ENCODE data around the gene B3GNT8. TPM values are rescaled to one million over a fixed set of nuclear protein-coding genes. Genes with fewer than 3 reads are reported as not detected.

Gene B3GNT8
- total and polyA plus RNA-seq, 2 of the 8 experiments (the other 6 are each of a cell fraction or from before 2014, with no cell fraction given), result 0.67 to 0.86 TPM

- no peak overlapping the region for H2BK15ac ChIP-seq (ENCODE audit: low read length)
- no peak for FAIRE-seq
Measured at GRCh38 chr19:41422456-41422855, 4.7 kb downstream of the B3GNT8 start.

More at GRCh38 chr19:41422456-41422855, 4.7 kb downstream of the B3GNT8 start:
- Histone ChIP-seq H3K9me3 (ENCODE audit: insufficient read depth in 2 of 2, low read depth in 1 of 2, low read length in 1 of 2) (no peaks in the 10 kb centered on the region), H3K14ac (ENCODE audit: insufficient read length) (no peak overlapping the region), H3K56ac (replicated peaks; ENCODE audit: insufficient read length, low read depth, low read length) (no peak overlapping the region), H3K4me1 (replicated peaks in 1 of 4; ENCODE audit: control insufficient read depth in 3 of 4, insufficient read depth in 4 of 4, low read length in 3 of 4) (peaks cover 0 to 9% (median 0%) of the 10 kb centered on the region in 4 experiments; a peak in 2 of 7 replicates), H3K79me1 (ENCODE audit: low read depth, low read length) (no peaks in the 10 kb centered on the region), H3K27ac (ENCODE audit: low read depth, low read length) (no peak overlapping the region), H3K4ac (replicated peaks; ENCODE audit: insufficient read length, low read depth, low read length) (no peak overlapping the region), H2BK120ac (replicated peaks; ENCODE audit: low read depth, low read length) (no peak overlapping the region), H3K23me2 (ENCODE audit: low read depth, low read length) (peaks cover 4% of the 10 kb centered on the region; the same call in 1 of the 2 replicates), H3K9ac (replicated peaks in 1 of 4; ENCODE audit: extremely low read depth in 1 of 4, low read depth in 3 of 4, low read length in 3 of 4) (no peak overlapping the region), H2AK5ac (ENCODE audit: low read depth, low read length) (no peak overlapping the region), H4K91ac (replicated peaks; ENCODE audit: insufficient read length, low read length) (no peak overlapping the region), H3K23ac (ENCODE audit: insufficient read length) (no peak overlapping the region), H3K4me3 (ENCODE audit: extremely low read depth in 1 of 4, insufficient read depth in 2 of 4, low read depth in 3 of 4, low read length in 4 of 4) (no peak overlapping the region), H2AFZ (ENCODE audit: low read length) (no peak overlapping the region), H3K4me2 (ENCODE audit: insufficient read depth in 1 of 2, low read depth in 2 of 2, low read length in 2 of 2) (no peak overlapping the region), H3K27me3 (replicated peaks in 1 of 4; ENCODE audit: control insufficient read depth in 3 of 4, extremely low read depth in 1 of 4, insufficient read depth in 3 of 4, low read length in 3 of 4) (no peaks in the 10 kb centered on the region), H2BK5ac (ENCODE audit: low read depth, low read length) (no peak overlapping the region), H4K8ac (ENCODE audit: extremely low read depth, insufficient read depth, low read length) (no peak overlapping the region), H3K79me2 (ENCODE audit: control insufficient read depth in 1 of 2, insufficient read depth in 2 of 2, low read length in 2 of 2) (no peaks in the 10 kb centered on the region), H4K20me1 (replicated peaks in 1 of 2; ENCODE audit: control insufficient read depth in 1 of 2, insufficient read depth in 2 of 2, low read length in 2 of 2) (no peaks in the 10 kb centered on the region), H2BK20ac (ENCODE audit: low read length) (no peak overlapping the region), H3K18ac (ENCODE audit: extremely low read depth, low read length) (no peak overlapping the region), H2BK12ac (ENCODE audit: low read depth, low read length) (no peak overlapping the region), H3K36me3 (ENCODE audit: control insufficient read depth in 2 of 4, insufficient read depth in 4 of 4, low read length in 3 of 4) (peaks cover 0 to 10% (median 2%) of the 10 kb centered on the region in 4 experiments; a peak in 6 of 8 replicates), H4K5ac (ENCODE audit: insufficient read length, low read depth, low read length) (no peak overlapping the region)
- no peak for DNase-seq (ENCODE audit: low read depth in 1 of 2, low spot score in 2 of 2)
- POLR2A ChIA-PET (ENCODE audit: partially characterized antibody), result no interaction called here
- CTCF ChIA-PET (ENCODE audit: partially characterized antibody), result no interaction called here
- 90% methylated on average over 14 of the region's 18 CpGs; no CpG with 5 or more reads in 1 of the 2 experiments for WGBS, 2 experiments (ENCODE audit: extremely low coverage in 1 of 2, insufficient coverage in 1 of 2, insufficient read length in 1 of 2, insufficient replicate concordance in 2 of 2, low coverage in 1 of 2, low lambda C conversion rate in 2 of 2, missing lambda C conversion rate in 1 of 2)
- TF ChIP-seq KDM1A (IDR thresholded peaks at IDR 0.05; ENCODE audit: borderline replicate concordance, low read length) (no peak), ZNF274 (IDR thresholded peaks at IDR 0.05; ENCODE audit: borderline replicate concordance, extremely low read depth, low read length) (no peak), SRF (IDR thresholded peaks at IDR 0.05; ENCODE audit: low read depth, low read length) (no peak), NRF1 (IDR thresholded peaks at IDR 0.05; ENCODE audit: low read depth, low read length) (no peak)

Data from H1 (cell line).